Measurements from ENCODE around the gene TSEN2.

The TSEN2 gene

DNA sequence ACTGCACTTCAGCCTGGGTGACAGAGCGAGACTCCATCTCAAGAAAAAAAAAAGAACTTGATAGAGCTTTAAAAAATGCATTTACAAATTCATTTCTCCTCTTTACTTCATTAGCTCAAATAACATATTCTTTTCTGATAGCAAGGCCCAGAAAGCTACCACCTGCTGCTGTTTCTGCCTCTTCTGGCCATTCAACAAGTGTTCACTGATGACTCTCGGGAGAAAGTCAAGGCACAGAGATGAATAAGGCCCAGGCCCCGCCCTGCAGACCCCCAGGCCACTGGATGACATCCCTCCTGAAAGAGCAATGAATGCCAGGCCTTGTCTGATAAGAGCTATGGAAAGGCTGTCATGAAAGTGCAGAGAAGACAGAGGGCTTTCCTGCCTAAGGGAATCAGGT lies 13.6 kb upstream of the TSEN2 start:
- TF ChIP-seq, protein P1, sequence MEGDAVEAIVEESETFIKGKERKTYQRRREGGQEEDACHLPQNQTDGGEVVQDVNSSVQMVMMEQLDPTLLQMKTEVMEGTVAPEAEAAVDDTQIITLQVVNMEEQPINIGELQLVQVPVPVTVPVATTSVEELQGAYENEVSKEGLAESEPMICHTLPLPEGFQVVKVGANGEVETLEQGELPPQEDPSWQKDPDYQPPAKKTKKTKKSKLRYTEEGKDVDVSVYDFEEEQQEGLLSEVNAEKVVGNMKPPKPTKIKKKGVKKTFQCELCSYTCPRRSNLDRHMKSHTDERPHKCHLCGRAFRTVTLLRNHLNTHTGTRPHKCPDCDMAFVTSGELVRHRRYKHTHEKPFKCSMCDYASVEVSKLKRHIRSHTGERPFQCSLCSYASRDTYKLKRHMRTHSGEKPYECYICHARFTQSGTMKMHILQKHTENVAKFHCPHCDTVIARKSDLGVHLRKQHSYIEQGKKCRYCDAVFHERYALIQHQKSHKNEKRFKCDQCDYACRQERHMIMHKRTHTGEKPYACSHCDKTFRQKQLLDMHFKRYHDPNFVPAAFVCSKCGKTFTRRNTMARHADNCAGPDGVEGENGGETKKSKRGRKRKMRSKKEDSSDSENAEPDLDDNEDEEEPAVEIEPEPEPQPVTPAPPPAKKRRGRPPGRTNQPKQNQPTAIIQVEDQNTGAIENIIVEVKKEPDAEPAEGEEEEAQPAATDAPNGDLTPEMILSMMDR (IDR thresholded peaks at IDR 0.05; ENCODE audit: low read depth, low read length, missing control alignments) = no peak
- H3K4me3 ChIP-seq (ENCODE audit: low read depth, low read length) = no peak overlapping the region
- in situ Hi-C loops (cut with HindIII; ENCODE audit: low pct_ligation_motif_present, low sequenced_read_pairs) = loop anchor here (25.0 kb wide), 1 partner anchor 283 kb away; no protein-coding TSS in a partner anchor

DNA sequence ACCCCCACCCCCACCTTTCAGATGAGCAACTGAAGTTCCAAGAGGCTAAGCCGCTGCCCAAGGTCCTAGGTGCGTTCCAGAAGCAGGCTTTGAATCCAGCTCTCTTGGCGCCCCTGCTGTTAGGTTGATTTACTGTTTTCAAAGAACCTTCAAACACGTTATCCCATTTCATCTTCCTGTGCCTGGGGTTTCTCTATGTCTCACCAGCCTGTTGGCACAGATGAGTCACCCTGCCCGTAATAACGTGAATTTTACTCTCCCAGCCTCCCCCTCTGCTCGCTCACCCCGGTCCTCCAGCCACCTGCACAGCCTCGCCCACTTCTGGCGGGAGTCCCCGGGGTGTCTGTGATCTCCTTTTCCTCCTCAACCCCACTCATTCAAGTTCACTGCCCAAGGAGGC lies 13.0 kb upstream of the TSEN2 start:
- TF ChIP-seq, protein P1 (IDR thresholded peaks at IDR 0.05; ENCODE audit: low read depth, low read length, missing control alignments) = peak; percentile 11
- no peak overlapping the region for H3K27ac ChIP-seq
- DNase-seq = no peak
- in situ Hi-C loops (cut with HindIII; ENCODE audit: low pct_ligation_motif_present, low sequenced_read_pairs) = loop anchor here (25.0 kb wide), 1 partner anchor 284 kb away; no protein-coding TSS in a partner anchor
- H3K27me3 ChIP-seq (replicated peaks) = no peaks in the 10 kb centered on the region
- no peak overlapping the region for H3K4me3 ChIP-seq (ENCODE audit: low read depth, low read length)
- H3K36me3 ChIP-seq (replicated peaks) = no peaks in the 10 kb centered on the region

More for the DNA sequence above, 13.6 kb upstream of the TSEN2 start:
- no peak overlapping the region for H3K27ac ChIP-seq
- no peaks in the 10 kb centered on the region for H3K27me3 ChIP-seq (replicated peaks)
- no peak for DNase-seq
- H3K36me3 ChIP-seq (replicated peaks) = no peaks in the 10 kb centered on the region

DNA sequence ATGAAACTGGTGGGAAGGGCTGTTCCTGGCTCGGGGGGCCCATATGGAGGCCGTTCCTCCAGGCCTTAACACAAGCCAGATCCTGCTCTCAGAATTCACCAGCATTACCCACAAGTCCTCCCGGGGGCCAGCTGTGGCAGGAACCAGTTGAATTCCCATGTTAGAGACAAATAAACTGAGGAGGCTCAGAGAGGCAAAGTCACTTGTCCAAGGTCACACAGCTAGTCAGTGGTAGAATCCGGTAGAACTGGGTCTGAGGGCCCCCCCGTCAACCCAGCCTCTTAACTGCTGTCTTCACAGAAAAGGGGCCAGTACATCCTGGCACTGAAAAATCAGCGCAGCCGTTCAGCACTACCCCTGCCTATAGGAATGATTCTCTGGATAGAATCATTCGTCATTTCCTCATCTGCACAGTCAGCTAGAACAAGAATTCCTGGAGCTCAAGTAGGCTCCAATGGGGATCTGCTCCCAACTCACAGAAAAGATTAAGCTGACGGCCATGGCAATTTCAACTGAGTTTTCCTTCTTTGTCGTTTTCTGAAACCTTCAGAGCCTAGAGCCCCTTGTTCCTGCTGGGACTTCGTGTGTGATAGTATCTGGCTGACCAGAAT lies 12.2 kb upstream of the TSEN2 start:
- H3K4me3 ChIP-seq (ENCODE audit: low read depth, low read length) = no peak overlapping the region
- H3K36me3 ChIP-seq (replicated peaks) = no peaks in the 10 kb centered on the region
- in situ Hi-C loops (cut with HindIII; ENCODE audit: low pct_ligation_motif_present, low sequenced_read_pairs) = loop anchor here (25.0 kb wide), 1 partner anchor 285 kb away; no protein-coding TSS in a partner anchor
- no peaks in the 10 kb centered on the region for H3K27me3 ChIP-seq (replicated peaks)
- no peak for DNase-seq
- TF ChIP-seq, protein P1 (IDR thresholded peaks at IDR 0.05; ENCODE audit: low read depth, low read length, missing control alignments) = no peak
- no peak overlapping the region for H3K27ac ChIP-seq

DNA sequence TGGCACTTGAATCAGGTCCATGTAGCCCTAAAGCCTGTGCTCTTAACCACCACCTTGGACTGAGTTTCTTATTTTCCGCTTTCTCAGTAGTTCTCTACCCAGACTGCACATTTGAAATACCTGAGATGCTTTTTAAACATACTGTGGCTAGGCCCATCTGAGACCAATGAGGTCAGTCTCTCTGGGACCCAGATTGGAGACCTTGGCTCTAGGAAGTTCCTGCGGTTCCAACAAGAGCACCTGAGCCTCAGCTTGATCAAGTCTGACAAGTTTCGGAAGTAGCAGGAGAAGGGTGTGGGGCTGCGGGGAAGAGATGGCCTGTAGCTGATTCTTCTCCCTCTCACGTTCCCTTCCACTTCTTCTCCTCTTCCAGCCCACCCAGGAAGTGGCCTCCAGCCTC lies 11.5 kb upstream of the TSEN2 start:
- TF ChIP-seq, protein P1 (IDR thresholded peaks at IDR 0.05; ENCODE audit: low read depth, low read length, missing control alignments) = no peak
- Histone ChIP-seq H3K36me3 (replicated peaks) (no peaks in the 10 kb centered on the region), H3K27ac (no peak overlapping the region), H3K27me3 (replicated peaks) (no peaks in the 10 kb centered on the region), H3K4me3 (ENCODE audit: low read depth, low read length) (no peak overlapping the region)
- DNase-seq = no peak
- in situ Hi-C loops (cut with HindIII; ENCODE audit: low pct_ligation_motif_present, low sequenced_read_pairs) = loop anchor here (25.0 kb wide), 1 partner anchor 285 kb away; no protein-coding TSS in a partner anchor

DNA sequence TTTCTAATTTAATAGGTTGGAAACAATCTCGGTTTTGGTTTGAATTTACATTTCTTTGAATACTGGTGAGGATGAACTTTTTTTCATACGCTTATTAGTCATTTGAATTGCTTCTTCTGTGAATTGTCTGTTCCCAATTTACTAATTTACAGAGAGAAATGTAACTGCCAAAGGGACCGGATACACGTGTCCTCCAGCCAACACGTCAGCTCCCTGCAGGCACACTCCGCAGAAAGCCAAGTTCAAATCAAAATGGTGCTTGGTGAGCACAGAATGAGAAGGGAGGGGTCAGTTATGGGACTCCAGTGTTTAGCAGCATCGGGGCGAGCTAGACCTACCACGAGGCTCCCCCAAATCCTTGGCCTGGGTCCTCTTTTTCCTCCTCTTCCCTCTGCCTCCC lies 10.8 kb upstream of the TSEN2 start:
- Histone ChIP-seq H3K4me3 (ENCODE audit: low read depth, low read length) (no peak overlapping the region), H3K27ac (no peak overlapping the region), H3K36me3 (replicated peaks) (no peaks in the 10 kb centered on the region), H3K27me3 (replicated peaks) (no peaks in the 10 kb centered on the region)
- in situ Hi-C loops (cut with HindIII; ENCODE audit: low pct_ligation_motif_present, low sequenced_read_pairs) = loop anchor here (25.0 kb wide), 1 partner anchor 286 kb away; no protein-coding TSS in a partner anchor
- no peak for DNase-seq
- TF ChIP-seq, protein P1 (IDR thresholded peaks at IDR 0.05; ENCODE audit: low read depth, low read length, missing control alignments) = no peak

All from brain microvascular endothelial cell (primary cell).